B cell (primary cell): Measurements from ENCODE around the gene PHYHIPL. TPM values are rescaled to one million over a fixed set of nuclear protein-coding genes. Genes with fewer than 3 reads are reported as not detected.

Experiments
- ATAC-seq: fragments of 200-7000 bp; cut with Tn5 transposase; one replicate; pipeline ENCODE4 v1.10.0; 2021; ENCODE audit warnings: low read depth, mild to moderate bottlenecking, moderate number of reproducible peaks, moderate library complexity
- CTCF ChIA-PET: fragments of 350-600 bp; sonication (Branson Sonifier 250); formaldehyde crosslinking; loops from one replicate; lab custom pipeline; 2021; ENCODE audit warnings: antibody characterized with exemption, inconsistent platforms; lab: Charles Lee
- POLR2A ChIA-PET: fragments of 350-600 bp; sonication (Branson Sonifier 250); formaldehyde crosslinking; loops from one replicate; lab custom pipeline; 2021; ENCODE audit warnings: antibody characterized with exemption; lab: Charles Lee
- DNase-seq: peaks from one replicate; pipeline ENCODE4 v3.0.0; 2013
- H2AFZ ChIP-seq: 2 replicates; pipeline ENCODE4 v1.6.1; 2012; ENCODE audit warnings: mild to moderate bottlenecking, low read depth, low read length; ENCODE audit not compliant: insufficient read depth, poor library complexity, severe bottlenecking
- H3K27ac ChIP-seq, 2 donors: 1 replicate in 1 of 2; 2 replicates in 1 of 2; pipeline ENCODE4 v1.5.1; 2012 to 2013; ENCODE audit warnings: low read length in 2 of 2, mild to moderate bottlenecking in 2 of 2, moderate library complexity in 1 of 2
- H3K27me3 ChIP-seq, 4 experiments: fragments of 200-600 bp in 1 of 4; sonication (generic) in 1 of 4; replicated peaks in 1 of 4; 1 replicate in 2 of 4; 2 replicates in 2 of 4; pipeline versions ENCODE4 v1.6.1 to v1.7.0; 2013 to 2016; ENCODE audit warnings: low read length in 3 of 4, mild to moderate bottlenecking in 2 of 4, mixed read lengths in 1 of 4, moderate library complexity in 1 of 4; ENCODE audit not compliant: insufficient read depth in 4 of 4, control insufficient read depth in 3 of 4; ENCODE audit errors: control extremely low read depth in 1 of 4
- H3K36me3 ChIP-seq, 2 experiments: replicated peaks in 1 of 2; 1 replicate in 1 of 2; 2 replicates in 1 of 2; pipeline versions ENCODE4 v1.6.1 to v1.7.1; 2013; ENCODE audit warnings: low read length in 1 of 2; ENCODE audit not compliant: insufficient read depth in 2 of 2, control insufficient read depth in 1 of 2; ENCODE audit errors: control extremely low read depth in 1 of 2, extremely low read depth in 1 of 2
- H3K4me1 ChIP-seq, 2 donors: fragments of 200-600 bp in 1 of 2; sonication (generic) in 1 of 2; 1 replicate in 1 of 2; 2 replicates in 1 of 2; pipeline versions ENCODE4 v1.5.1 to v1.6.1; 2013 to 2017; ENCODE audit warnings: low read length in 2 of 2; ENCODE audit not compliant: control insufficient read depth in 2 of 2, insufficient read depth in 2 of 2
- H3K4me2 ChIP-seq: replicated peaks from 2 replicates; pipeline ENCODE3; 2012; ENCODE audit warnings: mild to moderate bottlenecking, low read depth, low read length; ENCODE audit not compliant: poor library complexity, severe bottlenecking
- H3K4me3 ChIP-seq, 5 experiments: fragments of 200-600 bp in 1 of 5; sonication (generic) in 1 of 5; 1 replicate in 3 of 5; 2 replicates in 2 of 5; pipeline versions ENCODE4 v1.5.1 to v1.7.0; 2011 to 2016; ENCODE audit warnings: low read length in 4 of 5, mild to moderate bottlenecking in 4 of 5, low read depth in 2 of 5, control low read depth in 1 of 5, moderate library complexity in 1 of 5; ENCODE audit not compliant: insufficient read depth in 1 of 5; ENCODE audit errors: control extremely low read depth in 1 of 5, extremely low read depth in 1 of 5
- H3K79me2 ChIP-seq: fragments of 200-600 bp; sonication (generic); one replicate; pipeline ENCODE4 v1.6.0; 2016; ENCODE audit warnings: low read length; ENCODE audit not compliant: control insufficient read depth, insufficient read depth
- H3K9ac ChIP-seq: fragments of 200-600 bp; sonication (generic); 2 replicates; pipeline ENCODE4 v1.6.1; 2017; ENCODE audit warnings: mild to moderate bottlenecking, low read length, moderate library complexity
- H3K9me3 ChIP-seq, 3 donors: one replicate each; pipeline versions ENCODE4 v1.6.1 to v1.7.1; 2013; ENCODE audit warnings: low read length in 2 of 3; ENCODE audit not compliant: control insufficient read depth in 2 of 3, insufficient read depth in 1 of 3; ENCODE audit errors: control extremely low read depth in 1 of 3
- H4K20me1 ChIP-seq: 2 replicates; pipeline ENCODE4 v1.6.0; 2012; ENCODE audit warnings: mild to moderate bottlenecking, low read length; ENCODE audit not compliant: insufficient read depth, control insufficient read depth, poor library complexity, severe bottlenecking
- H3K27ac Mint-ChIP-seq: one replicate; pipeline ENCODE4 v1.8.0; 2021; ENCODE audit warnings: mixed read lengths
- H3K27me3 Mint-ChIP-seq: one replicate; pipeline ENCODE4 v1.8.0; 2021; ENCODE audit warnings: mixed read lengths
- H3K4me1 Mint-ChIP-seq: one replicate; pipeline ENCODE4 v1.8.0; 2021; ENCODE audit warnings: mixed read lengths
- H3K4me3 Mint-ChIP-seq: one replicate; pipeline ENCODE4 v1.8.0; 2021; ENCODE audit warnings: mixed read lengths
- H3K9me3 Mint-ChIP-seq: one replicate; pipeline ENCODE4 v1.8.0; 2022; ENCODE audit warnings: mixed read lengths; ENCODE audit not compliant: insufficient read depth
- CTCF ChIP-seq: fragments of 200-600 bp; IDR thresholded peaks from one replicate; pipeline ENCODE4 v1.8.0; 2022; ENCODE audit warnings: antibody characterized with exemption, mild to moderate bottlenecking
- EZH2 ChIP-seq: IDR thresholded peaks from 2 replicates; pipeline ENCODE4 v1.6.1; 2012; ENCODE audit warnings: borderline replicate concordance, low read depth, mild to moderate bottlenecking, moderate library complexity, low read length; ENCODE audit not compliant: insufficient read depth, poor library complexity, severe bottlenecking
- WGBS: methylation state at CpG from one replicate; pipeline ENCODE4 v1.1.5; 2013; ENCODE audit warnings: missing lambda C conversion rate; ENCODE audit not compliant: insufficient coverage; 5-methylcytosine and 5-hydroxymethylcytosine counted together
- intact Hi-C: fragments of 100-400 bp; cut with micrococcal nuclease; formaldehyde crosslinking; loops from one replicate; pipeline ENCODE4 v1.10.0; 2022
- polyA plus RNA-seq: library from polyadenylated mRNA; depleted of rRNA; stranded (reverse); fragments of >200 nt; gene quantifications from 2 replicates; pipeline ENCODE4 v1.2.3, GENCODE V29; 2012
- total RNA-seq, 2 donors: library from RNA; stranded (reverse); fragments of 120-200 nt in 1 of 2; gene quantifications; 1 replicate in 1 of 2; 2 replicates in 1 of 2; pipeline versions ENCODE4 v1.2.3 to v1.2.4, GENCODE V29; 2013 to 2022

The PHYHIPL gene
- total and polyA plus RNA-seq, 2 donors (not counting 1 experiment from before 2014, with no cell fraction given), result not detected

- H2AFZ ChIP-seq, result no peak overlapping the region
- no peak overlapping the region for H3K4me3 ChIP-seq
- H3K79me2 ChIP-seq, result no peaks in the 10 kb centered on the region
- H3K4me3 Mint-ChIP-seq, result no peak overlapping the region
- POLR2A ChIA-PET, result no interaction called here
- WGBS, result no CpG with 5 or more reads among the region's 3 CpGs
- H3K36me3 ChIP-seq, result no peaks in the 10 kb centered on the region
- H3K4me1 Mint-ChIP-seq, result no peaks in the 10 kb centered on the region
- H3K27me3 ChIP-seq, result no peaks in the 10 kb centered on the region
- CTCF ChIA-PET, result no interaction called here
- intact Hi-C loops, result no loop called here
- no peak overlapping the region for H3K4me2 ChIP-seq
- TF ChIP-seq CTCF (no peak), EZH2 (no peak)
- no peak overlapping the region for H3K27ac Mint-ChIP-seq
- H3K9me3 Mint-ChIP-seq, result peaks cover under 1% of the 10 kb centered on the region
- no peak overlapping the region for H3K27ac ChIP-seq
- no peaks in the 10 kb centered on the region for H4K20me1 ChIP-seq
- ATAC-seq (no peak), DNase-seq (no peak)
- H3K9me3 ChIP-seq, result no peaks in the 10 kb centered on the region
- H3K9ac ChIP-seq, result no peak overlapping the region
- peaks cover under 1% of the 10 kb centered on the region for H3K27me3 Mint-ChIP-seq
- H3K4me1 ChIP-seq, result no peaks in the 10 kb centered on the region
Measured at GRCh38 chr10:59289853-59290252, 113.4 kb downstream of the PHYHIPL start.

GRCh38 chr10:59290448-59290847 lies 114.0 kb downstream of the PHYHIPL start:
- Histone ChIP-seq H2AFZ (no peak overlapping the region), H3K27me3 (no peaks in the 10 kb centered on the region), H3K79me2 (no peaks in the 10 kb centered on the region), H3K9me3 (no peaks in the 10 kb centered on the region), H4K20me1 (no peaks in the 10 kb centered on the region), H3K4me2 (no peak overlapping the region), H3K4me1 (no peaks in the 10 kb centered on the region), H3K36me3 (no peaks in the 10 kb centered on the region), H3K4me3 (no peak overlapping the region), H3K27ac (no peak overlapping the region), H3K9ac (no peak overlapping the region)
- no peaks in the 10 kb centered on the region for H3K27me3 Mint-ChIP-seq
- intact Hi-C loops, result no loop called here
- ChIA-PET CTCF (no interaction called here), POLR2A (no interaction called here)
- 100% methylated on average over 2 of the region's 4 CpGs for WGBS
- no peaks in the 10 kb centered on the region for H3K9me3 Mint-ChIP-seq
- no peak overlapping the region for H3K4me3 Mint-ChIP-seq
- no peak for TF ChIP-seq EZH2
- no peak for TF ChIP-seq CTCF
- H3K4me1 Mint-ChIP-seq, result no peaks in the 10 kb centered on the region
- no peak for ATAC-seq
- no peak for DNase-seq
- no peak overlapping the region for H3K27ac Mint-ChIP-seq

Other genes starting within 250 kb of the PHYHIPL start
- not detected in 2 replicates for gene FAM13C, start 185.9 kb downstream of the PHYHIPL start, total RNA-seq
- gene FAM13C, start 185.9 kb downstream of the PHYHIPL start, polyA plus RNA-seq, result not detected in 2 replicates